Ramos (cell line): ENCODE measurements around the gene GTF2A1L.
"Not testable (repeated sequence)": the region's sequence is repeated elsewhere in the genome, so short reads cannot be mapped to it uniquely, and the experiment has no call there.

Experiments used
- in situ Hi-C: fragments of 300-500 bp; cut with MboI; formaldehyde crosslinking; loops from one replicate; pipeline ENCODE4 v1.14.3; 2022; ENCODE audit warnings: low sequenced_read_pairs; ENCODE audit not compliant: unreplicated experiment

GTF2A1L gene

GRCh38 chr2:48607307-48608014 lies 10.2 kb upstream of the GTF2A1L start:
- in situ Hi-C loops = no loop called here

- in situ Hi-C loops = no loop called here
These were observed 4.4 kb upstream of the GTF2A1L start for GRCh38 chr2:48613211-48613610.

GRCh38 chr2:48614581-48614980 lies 3.1 kb upstream of the GTF2A1L start:
- in situ Hi-C loops = not testable (repeated sequence)

- in situ Hi-C loops = no loop called here
These were observed 1.9 kb downstream of the GTF2A1L start for GRCh38 chr2:48619526-48619925.

GRCh38 chr2:48620604-48621003 lies 2.9 kb downstream of the GTF2A1L start:
- in situ Hi-C loops = no loop called here

GRCh38 chr2:48622691-48623090 lies 5.0 kb downstream of the GTF2A1L start:
- in situ Hi-C loops = not testable (repeated sequence)

- in situ Hi-C loops = no loop called here
These were observed 7.0 kb downstream of the GTF2A1L start for GRCh38 chr2:48624696-48625095.

GRCh38 chr2:48626047-48626446 lies 8.4 kb downstream of the GTF2A1L start:
- in situ Hi-C loops = no loop called here

- in situ Hi-C loops = no loop called here
These were observed 15.5 kb downstream of the GTF2A1L start for GRCh38 chr2:48633143-48633542.

- in situ Hi-C loops = no loop called here
These were observed 18.1 kb downstream of the GTF2A1L start for GRCh38 chr2:48635786-48636185.

- in situ Hi-C loops = no loop called here
These were observed 20.6 kb downstream of the GTF2A1L start for GRCh38 chr2:48638261-48638660.

GRCh38 chr2:48651158-48651790 lies 33.6 kb downstream of the GTF2A1L start:
- in situ Hi-C loops = no loop called here

- in situ Hi-C loops = no loop called here
These were observed 51.3 kb downstream of the GTF2A1L start for GRCh38 chr2:48668992-48669391.

- in situ Hi-C loops = no loop called here
These were observed 55.9 kb downstream of the GTF2A1L start for GRCh38 chr2:48673581-48673980.

GRCh38 chr2:48674933-48675332 lies 57.3 kb downstream of the GTF2A1L start:
- in situ Hi-C loops = no loop called here

GRCh38 chr2:48677450-48677849 lies 59.8 kb downstream of the GTF2A1L start:
- in situ Hi-C loops = no loop called here

- in situ Hi-C loops = no loop called here
These were observed 67.5 kb downstream of the GTF2A1L start for GRCh38 chr2:48685126-48685525.

- in situ Hi-C loops = no loop called here
These were observed 74.5 kb downstream of the GTF2A1L start for GRCh38 chr2:48691935-48692691.

GRCh38 chr2:48693066-48693465 lies 75.4 kb downstream of the GTF2A1L start:
- in situ Hi-C loops = no loop called here

GRCh38 chr2:48693645-48694044 lies 76.0 kb downstream of the GTF2A1L start:
- in situ Hi-C loops = no loop called here

GRCh38 chr2:48694149-48694548 lies 76.5 kb downstream of the GTF2A1L start:
- in situ Hi-C loops = no loop called here
